DOHH2 (cell line): ENCODE measurements around the gene FSTL4.

Experiments
- EZH2phosphoT487 ChIP-seq: fragments of 200-600 bp; sonication (generic); IDR thresholded peaks from 2 replicates; pipeline ENCODE4 v1.6.1; 2017; ENCODE audit warnings: borderline replicate concordance, mild to moderate bottlenecking, antibody characterized with exemption, low read length, moderate library complexity, mixed read lengths
- TF ChIP-seq, protein P1 (sequence below): fragments of 200-600 bp; sonication (generic); IDR thresholded peaks from one replicate; pipeline ENCODE4 v1.5.1; 2014; ENCODE audit warnings: antibody characterized with exemption, mild to moderate bottlenecking, low read depth, low read length; ENCODE audit not compliant: poor library complexity, severe bottlenecking

DNA sequence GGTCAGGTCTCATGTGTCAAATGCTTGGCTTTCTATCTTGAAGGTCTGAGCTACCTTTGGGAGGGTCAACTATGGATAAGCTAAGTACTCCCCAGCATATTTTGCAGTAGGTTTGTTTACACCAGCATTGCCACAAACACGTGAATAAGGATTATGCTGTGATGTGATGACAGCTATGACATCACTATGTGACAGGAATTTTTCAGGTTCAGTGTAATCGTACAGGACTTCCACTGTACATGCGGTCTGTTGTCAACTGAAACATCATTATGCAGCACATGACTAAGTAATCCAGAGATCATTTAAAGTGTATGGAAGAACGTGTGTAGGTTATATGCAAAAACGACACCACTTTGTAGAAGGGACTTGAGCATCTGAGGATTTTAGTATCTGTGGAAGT is 104.0 kb downstream of the FSTL4 start:
- TF ChIP-seq, protein P1, sequence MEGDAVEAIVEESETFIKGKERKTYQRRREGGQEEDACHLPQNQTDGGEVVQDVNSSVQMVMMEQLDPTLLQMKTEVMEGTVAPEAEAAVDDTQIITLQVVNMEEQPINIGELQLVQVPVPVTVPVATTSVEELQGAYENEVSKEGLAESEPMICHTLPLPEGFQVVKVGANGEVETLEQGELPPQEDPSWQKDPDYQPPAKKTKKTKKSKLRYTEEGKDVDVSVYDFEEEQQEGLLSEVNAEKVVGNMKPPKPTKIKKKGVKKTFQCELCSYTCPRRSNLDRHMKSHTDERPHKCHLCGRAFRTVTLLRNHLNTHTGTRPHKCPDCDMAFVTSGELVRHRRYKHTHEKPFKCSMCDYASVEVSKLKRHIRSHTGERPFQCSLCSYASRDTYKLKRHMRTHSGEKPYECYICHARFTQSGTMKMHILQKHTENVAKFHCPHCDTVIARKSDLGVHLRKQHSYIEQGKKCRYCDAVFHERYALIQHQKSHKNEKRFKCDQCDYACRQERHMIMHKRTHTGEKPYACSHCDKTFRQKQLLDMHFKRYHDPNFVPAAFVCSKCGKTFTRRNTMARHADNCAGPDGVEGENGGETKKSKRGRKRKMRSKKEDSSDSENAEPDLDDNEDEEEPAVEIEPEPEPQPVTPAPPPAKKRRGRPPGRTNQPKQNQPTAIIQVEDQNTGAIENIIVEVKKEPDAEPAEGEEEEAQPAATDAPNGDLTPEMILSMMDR, result no peak
- no peak for TF ChIP-seq EZH2phosphoT487
